Mucosa of stomach (tissue), 1 donor: ENCODE results near the gene DYSF.

Experiments
- H3K27me3 ChIP-seq: one replicate; pipeline ENCODE4 v1.7.0; 2013; ENCODE audit warnings: mild to moderate bottlenecking, low read length; ENCODE audit not compliant: control insufficient read depth, insufficient read depth
- H3K36me3 ChIP-seq: one replicate; pipeline ENCODE4 v1.7.0; 2013; ENCODE audit warnings: low read length; ENCODE audit not compliant: control insufficient read depth, insufficient read depth
- H3K4me1 ChIP-seq: one replicate; pipeline ENCODE4 v1.7.0; 2013; ENCODE audit warnings: mild to moderate bottlenecking, low read length; ENCODE audit not compliant: control insufficient read depth, insufficient read depth
- H3K4me3 ChIP-seq: one replicate; pipeline ENCODE4 v1.7.0; 2013; ENCODE audit warnings: low read length
- H3K9ac ChIP-seq: one replicate; pipeline ENCODE4 v1.7.0; 2013; ENCODE audit warnings: mild to moderate bottlenecking, low read length, moderate library complexity
- H3K9me3 ChIP-seq: one replicate; pipeline ENCODE4 v1.7.0; 2013; ENCODE audit warnings: mild to moderate bottlenecking, low read length, moderate library complexity; ENCODE audit not compliant: control insufficient read depth
- donor health status: Pancreatic carcinoma.

Gene DYSF

GRCh38 chr2:71581026-71581425 is 127.7 kb downstream of the DYSF start:
- no peak overlapping the region for H3K4me3 ChIP-seq
- H3K9ac ChIP-seq = no peak overlapping the region
- H3K4me1 ChIP-seq = no peaks in the 10 kb centered on the region
- H3K9me3 ChIP-seq = no peaks in the 10 kb centered on the region
- no peaks in the 10 kb centered on the region for H3K36me3 ChIP-seq
- no peaks in the 10 kb centered on the region for H3K27me3 ChIP-seq

- Histone ChIP-seq H3K36me3 (no peaks in the 10 kb centered on the region), H3K9me3 (no peaks in the 10 kb centered on the region), H3K4me3 (no peak overlapping the region), H3K4me1 (no peaks in the 10 kb centered on the region), H3K27me3 (no peaks in the 10 kb centered on the region), H3K9ac (no peak overlapping the region)
These were observed 130.5 kb downstream of the DYSF start for GRCh38 chr2:71583876-71584275.

- Histone ChIP-seq H3K9me3 (no peaks in the 10 kb centered on the region), H3K36me3 (no peaks in the 10 kb centered on the region), H3K4me3 (no peak overlapping the region), H3K27me3 (no peaks in the 10 kb centered on the region), H3K4me1 (no peaks in the 10 kb centered on the region), H3K9ac (no peak overlapping the region)
These were observed 133.1 kb downstream of the DYSF start for GRCh38 chr2:71586471-71586870.

GRCh38 chr2:71587509-71588073 is 134.2 kb downstream of the DYSF start:
- no peaks in the 10 kb centered on the region for H3K4me1 ChIP-seq
- no peak overlapping the region for H3K4me3 ChIP-seq
- H3K27me3 ChIP-seq = no peaks in the 10 kb centered on the region
- H3K9me3 ChIP-seq = no peaks in the 10 kb centered on the region
- no peaks in the 10 kb centered on the region for H3K36me3 ChIP-seq
- H3K9ac ChIP-seq = no peak overlapping the region

- H3K4me3 ChIP-seq = no peak overlapping the region
- no peaks in the 10 kb centered on the region for H3K9me3 ChIP-seq
- no peaks in the 10 kb centered on the region for H3K4me1 ChIP-seq
- no peaks in the 10 kb centered on the region for H3K36me3 ChIP-seq
- H3K9ac ChIP-seq = no peak overlapping the region
- H3K27me3 ChIP-seq = no peaks in the 10 kb centered on the region
These were observed 135.3 kb downstream of the DYSF start for GRCh38 chr2:71588497-71589170.

- Histone ChIP-seq H3K36me3 (no peaks in the 10 kb centered on the region), H3K4me1 (no peaks in the 10 kb centered on the region), H3K9me3 (no peaks in the 10 kb centered on the region), H3K4me3 (no peak overlapping the region), H3K27me3 (no peaks in the 10 kb centered on the region), H3K9ac (no peak overlapping the region)
These were observed 136.4 kb downstream of the DYSF start for GRCh38 chr2:71589763-71590162.

GRCh38 chr2:71591044-71591443 is 137.7 kb downstream of the DYSF start:
- Histone ChIP-seq H3K36me3 (no peaks in the 10 kb centered on the region), H3K9me3 (no peaks in the 10 kb centered on the region), H3K27me3 (peaks cover 5% of the 10 kb centered on the region), H3K4me1 (no peaks in the 10 kb centered on the region), H3K9ac (no peak overlapping the region), H3K4me3 (no peak overlapping the region)

GRCh38 chr2:71592181-71592711 is 138.9 kb downstream of the DYSF start:
- H3K27me3 ChIP-seq = peaks cover 5% of the 10 kb centered on the region
- H3K9me3 ChIP-seq = no peaks in the 10 kb centered on the region
- no peaks in the 10 kb centered on the region for H3K4me1 ChIP-seq
- H3K36me3 ChIP-seq = no peaks in the 10 kb centered on the region
- H3K9ac ChIP-seq = no peak overlapping the region
- H3K4me3 ChIP-seq = no peak overlapping the region

GRCh38 chr2:71595569-71595968 is 142.2 kb downstream of the DYSF start:
- Histone ChIP-seq H3K9me3 (no peaks in the 10 kb centered on the region), H3K27me3 (peaks cover 5% of the 10 kb centered on the region), H3K9ac (no peak overlapping the region), H3K4me1 (no peaks in the 10 kb centered on the region), H3K36me3 (no peaks in the 10 kb centered on the region), H3K4me3 (no peak overlapping the region)

- no peaks in the 10 kb centered on the region for H3K9me3 ChIP-seq
- no peak overlapping the region for H3K4me3 ChIP-seq
- no peak overlapping the region for H3K9ac ChIP-seq
- H3K4me1 ChIP-seq = no peaks in the 10 kb centered on the region
- H3K36me3 ChIP-seq = no peaks in the 10 kb centered on the region
- peaks cover 5% of the 10 kb centered on the region for H3K27me3 ChIP-seq
These were observed 142.7 kb downstream of the DYSF start for GRCh38 chr2:71596011-71596410.

GRCh38 chr2:71597756-71598155 is 144.4 kb downstream of the DYSF start:
- H3K9ac ChIP-seq = no peak overlapping the region
- no peaks in the 10 kb centered on the region for H3K36me3 ChIP-seq
- H3K27me3 ChIP-seq = peaks cover 5% of the 10 kb centered on the region
- H3K4me1 ChIP-seq = no peaks in the 10 kb centered on the region
- no peaks in the 10 kb centered on the region for H3K9me3 ChIP-seq
- H3K4me3 ChIP-seq = no peak overlapping the region

- Histone ChIP-seq H3K9me3 (no peaks in the 10 kb centered on the region), H3K27me3 (peaks cover 5% of the 10 kb centered on the region), H3K36me3 (no peaks in the 10 kb centered on the region), H3K4me1 (no peaks in the 10 kb centered on the region), H3K9ac (no peak overlapping the region), H3K4me3 (no peak overlapping the region)
These were observed 145.2 kb downstream of the DYSF start for GRCh38 chr2:71598526-71598925.
